Endothelial cell of umbilical vein (primary cell): ENCODE measurements around the gene LSM7. TPM values are rescaled to one million over a fixed set of nuclear protein-coding genes. Genes with fewer than 3 reads are reported as not detected.

Source experiments
- BruUV-seq: library from RNA; stranded (reverse); fragments of 400-500 nt; replicated peaks from 2 replicates; lab custom pipeline; 2021; lab: Mats Ljungman, UMichigan
- CTCF ChIA-PET: fragments of 300-600, 350-600 bp; sonication (Branson Sonifier 250); formaldehyde crosslinking; loops from one replicate; lab custom pipeline; 2021; ENCODE audit warnings: antibody characterized with exemption, inconsistent platforms; lab: Charles Lee
- POLR2A ChIA-PET: fragments of 300-600, 350-600 bp; sonication (Branson Sonifier 250); formaldehyde crosslinking; loops from one replicate; lab custom pipeline; 2021; ENCODE audit warnings: antibody characterized with exemption, inconsistent platforms; lab: Charles Lee
- DNase-seq: peaks from one replicate; pipeline ENCODE4 v3.0.0-alpha.2; 2011; ENCODE audit warnings: low read depth, low spot score
- FAIRE-seq: peaks from 2 replicates; lab custom pipeline; 2011; peaks lifted over from hg19 to GRCh38; lab: Jason Lieb, UNC
- H2AFZ ChIP-seq: 2 replicates; pipeline ENCODE4 v1.6.0; 2012; ENCODE audit warnings: low read depth, low read length, control low read depth, inconsistent platforms
- H3K27ac ChIP-seq: 2 replicates; pipeline ENCODE4 v1.5.1; 2011; ENCODE audit warnings: low read depth, mild to moderate bottlenecking, control low read depth, low read length, moderate library complexity; ENCODE audit not compliant: insufficient read depth
- H3K27me3 ChIP-seq, 2 experiments: 2 replicates each; pipeline versions ENCODE4 v1.6.0 to v1.6.1; 2011; ENCODE audit warnings: low read length in 2 of 2, mixed read lengths in 1 of 2; ENCODE audit not compliant: control insufficient read depth in 2 of 2, insufficient read depth in 2 of 2
- H3K36me3 ChIP-seq, 2 experiments: 2 replicates in 1 of 2; 3 replicates in 1 of 2; pipeline ENCODE4 v1.5.1; 2011; ENCODE audit warnings: low read length in 2 of 2, mild to moderate bottlenecking in 1 of 2, moderate library complexity in 1 of 2; ENCODE audit not compliant: control insufficient read depth in 2 of 2, insufficient read depth in 2 of 2; ENCODE audit errors: extremely low read depth in 1 of 2
- H3K4me1 ChIP-seq: 3 replicates; pipeline ENCODE4 v1.5.1; 2011; ENCODE audit warnings: mild to moderate bottlenecking, low read length; ENCODE audit not compliant: control insufficient read depth, insufficient read depth; ENCODE audit errors: extremely low read depth
- H3K4me2 ChIP-seq: 2 replicates; pipeline ENCODE4 v1.6.1; 2011; ENCODE audit warnings: low read length, control low read depth, mixed read lengths; ENCODE audit not compliant: insufficient read depth
- H3K4me3 ChIP-seq, 3 experiments: fragments of 200-600 bp in 1 of 3; sonication (generic), shearing (Covaris generic) in 1 of 3; replicated peaks in 1 of 3; 2 replicates each; pipeline ENCODE4 v1.5.1; 2011 to 2016; ENCODE audit warnings: control low read depth in 3 of 3, low read length in 3 of 3, mild to moderate bottlenecking in 2 of 3, inconsistent platforms in 1 of 3, low read depth in 1 of 3, moderate library complexity in 1 of 3; ENCODE audit not compliant: insufficient read depth in 1 of 3
- H3K79me2 ChIP-seq: 2 replicates; pipeline ENCODE4 v1.6.0; 2012; ENCODE audit warnings: low read length, inconsistent platforms; ENCODE audit not compliant: control insufficient read depth, insufficient read depth
- H3K9ac ChIP-seq: replicated peaks from 2 replicates; pipeline ENCODE3; 2011; ENCODE audit warnings: low read length, control low read depth; ENCODE audit not compliant: insufficient read depth; ENCODE audit errors: extremely low read depth
- H3K9me1 ChIP-seq: replicated peaks from 3 replicates; pipeline ENCODE4 v1.6.0; 2011; ENCODE audit warnings: mild to moderate bottlenecking, low read length; ENCODE audit not compliant: control insufficient read depth, insufficient read depth; ENCODE audit errors: extremely low read depth
- H3K9me3 ChIP-seq: replicated peaks from 2 replicates; pipeline ENCODE4 v1.5.1; 2012; ENCODE audit warnings: low read length, inconsistent platforms; ENCODE audit not compliant: control insufficient read depth, insufficient read depth
- H4K20me1 ChIP-seq: replicated peaks from 2 replicates; pipeline ENCODE3; 2011; ENCODE audit warnings: mild to moderate bottlenecking, low read length; ENCODE audit not compliant: control insufficient read depth, insufficient read depth; ENCODE audit errors: extremely low read depth
- CTCF ChIP-seq, 2 donors: IDR thresholded peaks; 1 replicate in 1 of 2; 2 replicates in 1 of 2; pipeline ENCODE4 v1.5.1; 2011; ENCODE audit warnings: low read length in 2 of 2, mild to moderate bottlenecking in 2 of 2, moderate library complexity in 2 of 2, control low read depth in 1 of 2, inconsistent platforms in 1 of 2, low read depth in 1 of 2; ENCODE audit not compliant: insufficient read depth in 1 of 2; ENCODE audit errors: extremely low read depth in 1 of 2
- EZH2 ChIP-seq: IDR thresholded peaks from 2 replicates; pipeline ENCODE4 v1.6.1; 2012; ENCODE audit warnings: borderline replicate concordance, low read depth, mild to moderate bottlenecking, moderate library complexity, low read length, inconsistent platforms; ENCODE audit not compliant: severe bottlenecking
- FOS ChIP-seq: IDR thresholded peaks from 2 replicates; pipeline ENCODE4 v1.6.1; 2011; ENCODE audit warnings: mild to moderate bottlenecking, low read length, moderate library complexity, borderline replicate concordance; ENCODE audit not compliant: insufficient read depth
- JUN ChIP-seq: IDR thresholded peaks from 2 replicates; pipeline ENCODE4 v1.6.1; 2011; ENCODE audit warnings: borderline replicate concordance, low read depth; ENCODE audit not compliant: insufficient read length, insufficient read depth
- MAX ChIP-seq: IDR thresholded peaks from 2 replicates; pipeline ENCODE4 v1.6.1; 2011; ENCODE audit not compliant: insufficient read depth, insufficient read length
- MYC ChIP-seq: IDR thresholded peaks from one replicate; pipeline ENCODE4 v1.6.1; 2011; ENCODE audit warnings: mild to moderate bottlenecking, low read depth, low read length
- POLR2AphosphoS5 ChIP-seq: IDR thresholded peaks from 2 replicates; pipeline ENCODE4 v1.6.1; 2012; ENCODE audit warnings: low read depth, mild to moderate bottlenecking, control low read depth, low read length, moderate library complexity; ENCODE audit not compliant: insufficient read depth
- dilution Hi-C: fragments of 300-500 bp; cut with MboI; formaldehyde crosslinking; loops from one replicate; pipeline ENCODE4 v1.15.0; 2019; ENCODE audit warnings: low sequenced_read_pairs; ENCODE audit not compliant: extremely low pct_ligation_motif_present
- intact Hi-C: fragments of 100-400 bp; cut with micrococcal nuclease; formaldehyde crosslinking; loops from one replicate; pipeline ENCODE4 v1.10.0; 2022
- polyA plus RNA-seq, 4 experiments: library from polyadenylated mRNA; depleted of rRNA in 3 of 4; stranded (reverse) in 3 of 4; unstranded in 1 of 4; fragments of >200 nt; gene quantifications; 2 replicates each; pipeline versions ENCODE4 v1.2.1 to v1.2.3, GENCODE V29; 2011 to 2012; ENCODE audit warnings: missing spikeins in 1 of 4
- total RNA-seq: library from RNA; stranded (reverse); gene quantifications from 2 replicates; pipeline ENCODE4 v1.2.3, GENCODE V29; 2021

The LSM7 gene
- total and polyA plus RNA-seq, 2 donors (not counting 3 experiments of a cell fraction or from before 2014, with no cell fraction given), result 124 to 673 TPM

DNA sequence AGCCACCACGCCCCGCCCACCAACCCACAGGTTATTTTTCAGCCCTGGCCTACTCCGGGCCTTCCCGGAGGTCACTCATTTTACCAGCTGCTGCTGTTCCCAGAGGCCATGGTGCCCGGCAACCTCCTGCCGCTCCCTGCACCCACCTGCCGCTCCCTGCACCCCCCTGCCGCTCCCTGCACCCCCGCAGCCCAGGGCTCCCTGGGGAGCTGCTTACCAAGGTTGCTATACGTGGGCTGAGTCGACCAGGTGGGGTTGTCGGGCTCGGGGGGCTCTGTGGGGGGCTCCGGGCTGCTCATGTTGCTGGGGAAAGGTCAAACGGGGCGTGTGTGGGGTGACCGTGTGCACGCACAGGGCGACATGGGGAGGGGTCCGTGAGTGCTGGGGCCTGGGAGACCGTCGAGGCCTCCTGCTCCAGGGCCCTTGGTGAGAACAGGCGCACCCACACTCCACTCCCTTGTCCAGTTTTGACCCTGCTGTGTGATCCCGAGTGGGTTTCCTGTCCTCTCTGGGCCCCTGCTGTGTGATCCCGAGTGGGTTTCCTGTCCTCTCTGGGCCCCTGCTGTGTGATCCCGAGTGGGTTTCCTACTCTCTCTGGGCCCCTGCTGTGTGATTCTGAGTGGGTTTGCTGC lies 47.6 kb downstream of the LSM7 start:
- no peak overlapping the region for H3K4me3 ChIP-seq
- BruUV-seq, result no TSS peak
- H3K9ac ChIP-seq, result no peak overlapping the region
- H3K4me2 ChIP-seq, result no peak overlapping the region
- no peaks in the 10 kb centered on the region for H4K20me1 ChIP-seq
- peaks cover 9% of the 10 kb centered on the region for H3K4me1 ChIP-seq
- H3K27ac ChIP-seq, result no peak overlapping the region
- POLR2A ChIA-PET, result no interaction called here
- H3K9me1 ChIP-seq, result no peaks in the 10 kb centered on the region
- intact Hi-C loops (no loop called here), dilution Hi-C loops (no loop called here)
- CTCF ChIA-PET, result no interaction called here
- DNase-seq (no peak), FAIRE-seq (no peak)
- no peak for TF ChIP-seq MYC
- TF ChIP-seq MAX, result no peak
- TF ChIP-seq CTCF (IDR thresholded peaks at IDR 0.05; ENCODE audit: extremely low read depth in 1 of 2, insufficient read depth in 1 of 2, low read depth in 1 of 2, low read length in 2 of 2), result no peak
- TF ChIP-seq FOS, result no peak
- TF ChIP-seq POLR2AphosphoS5, result no peak
- no peak for TF ChIP-seq EZH2
- TF ChIP-seq JUN, result no peak
- H3K27me3 ChIP-seq, result peaks cover 2 to 6% of the 10 kb centered on the region in 2 experiments
- H2AFZ ChIP-seq, result no peak overlapping the region
- H3K79me2 ChIP-seq, result no peaks in the 10 kb centered on the region
- peaks cover 0 to 4% of the 10 kb centered on the region in 2 experiments for H3K36me3 ChIP-seq
- no peaks in the 10 kb centered on the region for H3K9me3 ChIP-seq
